H9 (cell line): Measurements from ENCODE around the gene OPN5. TPM values are rescaled to one million over a fixed set of nuclear protein-coding genes. Genes with fewer than 3 reads are reported as not detected.

Experiments
- DNase-seq: peaks from one replicate; pipeline ENCODE4 v3.0.0-alpha.2; 2017
- H2AFZ ChIP-seq: one replicate; pipeline ENCODE4 v1.6.1; 2013; ENCODE audit warnings: mild to moderate bottlenecking, low read length, control low read depth, moderate library complexity
- H2AK5ac ChIP-seq: 2 replicates; pipeline ENCODE4 v1.6.1; 2013; ENCODE audit warnings: low read length, control low read depth, mixed read lengths; ENCODE audit not compliant: insufficient read length
- H2BK120ac ChIP-seq: one replicate; pipeline ENCODE4 v1.6.1; 2013; ENCODE audit warnings: low read depth, mild to moderate bottlenecking, low read length, control low read depth, inconsistent platforms; ENCODE audit not compliant: poor library complexity, severe bottlenecking
- H2BK12ac ChIP-seq: 2 replicates; pipeline ENCODE4 v1.6.1; 2013; ENCODE audit warnings: low read length, control low read depth, mixed read lengths, low read depth; ENCODE audit not compliant: insufficient read length
- H2BK15ac ChIP-seq: 2 replicates; pipeline ENCODE4 v1.6.1; 2013; ENCODE audit warnings: low read depth, low read length, control low read depth
- H2BK20ac ChIP-seq: one replicate; pipeline ENCODE4 v1.6.1; 2013; ENCODE audit warnings: low read depth, mild to moderate bottlenecking, low read length, control low read depth, inconsistent platforms; ENCODE audit not compliant: poor library complexity, severe bottlenecking
- H2BK5ac ChIP-seq: 2 replicates; pipeline ENCODE4 v1.6.1; 2013; ENCODE audit warnings: low read length, control low read depth, mixed read lengths; ENCODE audit not compliant: insufficient read length
- H3K14ac ChIP-seq: 2 replicates; pipeline ENCODE4 v1.6.1; 2013; ENCODE audit warnings: low read length, control low read depth; ENCODE audit not compliant: insufficient read depth
- H3K18ac ChIP-seq: 2 replicates; pipeline ENCODE4 v1.6.1; 2013; ENCODE audit warnings: low read depth, mild to moderate bottlenecking, mixed read lengths, low read length, control low read depth; ENCODE audit not compliant: insufficient read length
- H3K23ac ChIP-seq: 2 replicates; pipeline ENCODE4 v1.6.1; 2013; ENCODE audit warnings: low read length, control low read depth, mixed read lengths, low read depth; ENCODE audit not compliant: insufficient read length
- H3K23me2 ChIP-seq: 2 replicates; pipeline ENCODE4 v1.6.1; 2013; ENCODE audit warnings: low read depth, mild to moderate bottlenecking, mixed read lengths, low read length, control low read depth; ENCODE audit not compliant: insufficient read length, poor library complexity, severe bottlenecking
- H3K27ac ChIP-seq: 2 replicates; pipeline ENCODE4 v1.5.1; 2013; ENCODE audit warnings: low read length, control low read depth, mixed read lengths, low read depth; ENCODE audit not compliant: insufficient read length
- H3K27me3 ChIP-seq: 2 replicates; pipeline ENCODE4 v1.6.1; 2013; ENCODE audit warnings: low read length, control low read depth, inconsistent platforms; ENCODE audit not compliant: insufficient read depth
- H3K4ac ChIP-seq: 2 replicates; pipeline ENCODE4 v1.6.1; 2013; ENCODE audit warnings: low read depth, mild to moderate bottlenecking, control low read depth, inconsistent platforms, low read length, moderate library complexity
- H3K4me1 ChIP-seq: 2 replicates; pipeline ENCODE4 v1.6.1; 2013; ENCODE audit warnings: low read length, control low read depth, inconsistent platforms; ENCODE audit not compliant: insufficient read depth
- H3K4me2 ChIP-seq: 2 replicates; pipeline ENCODE4 v1.6.1; 2013; ENCODE audit warnings: low read length, control low read depth, mixed read lengths; ENCODE audit not compliant: insufficient read length, insufficient read depth
- H3K56ac ChIP-seq: 2 replicates; pipeline ENCODE4 v1.6.1; 2013; ENCODE audit warnings: low read depth, mild to moderate bottlenecking, mixed read lengths, low read length, control low read depth; ENCODE audit not compliant: insufficient read length
- H3K79me1 ChIP-seq: 2 replicates; pipeline ENCODE4 v1.6.1; 2013; ENCODE audit warnings: low read depth, mild to moderate bottlenecking, moderate library complexity, low read length, control low read depth, inconsistent platforms; ENCODE audit not compliant: insufficient read depth, poor library complexity, severe bottlenecking
- H3K79me2 ChIP-seq: 2 replicates; pipeline ENCODE4 v1.6.1; 2013; ENCODE audit warnings: low read length, control low read depth, inconsistent platforms; ENCODE audit not compliant: insufficient read depth
- H3K9ac ChIP-seq: 2 replicates; pipeline ENCODE4 v1.6.1; 2013; ENCODE audit warnings: low read length, control low read depth, mixed read lengths; ENCODE audit not compliant: insufficient read length; ENCODE audit errors: extremely low read depth
- H3K9me3 ChIP-seq: one replicate; pipeline ENCODE4 v1.6.1; 2013; ENCODE audit warnings: low read depth, low read length, inconsistent platforms; ENCODE audit not compliant: control insufficient read depth
- H3T11ph ChIP-seq: one replicate; pipeline ENCODE4 v1.6.1; 2013; ENCODE audit warnings: mild to moderate bottlenecking, low read length, control low read depth, inconsistent platforms
- H4K20me1 ChIP-seq: one replicate; pipeline ENCODE4 v1.6.1; 2013; ENCODE audit not compliant: control insufficient read depth, insufficient read length, insufficient read depth
- H4K5ac ChIP-seq: 2 replicates; pipeline ENCODE4 v1.6.1; 2013; ENCODE audit warnings: low read depth, mild to moderate bottlenecking, mixed read lengths, low read length, control low read depth; ENCODE audit not compliant: insufficient read length
- H4K8ac ChIP-seq: replicated peaks from 2 replicates; pipeline ENCODE4 v1.6.1; 2013; ENCODE audit warnings: low read length, control low read depth, mixed read lengths, low read depth; ENCODE audit not compliant: insufficient read length
- H4K91ac ChIP-seq: 2 replicates; pipeline ENCODE4 v1.6.1; 2013; ENCODE audit warnings: low read depth, mild to moderate bottlenecking, moderate library complexity, mixed read lengths, low read length, control low read depth; ENCODE audit not compliant: insufficient read length
- H3K27ac Mint-ChIP-seq, 3 experiments: 2 replicates in 2 of 3; 3 replicates in 1 of 3; pipeline ENCODE4 v1.8.0; 2020 to 2021; ENCODE audit warnings: mixed read lengths in 3 of 3, mild to moderate bottlenecking in 1 of 3, moderate library complexity in 1 of 3
- H3K27me3 Mint-ChIP-seq: 2 replicates; pipeline ENCODE4 v1.8.0; 2021; ENCODE audit warnings: low read depth, mild to moderate bottlenecking, moderate library complexity, mixed read lengths
- H3K36me3 Mint-ChIP-seq, 3 experiments: 2 replicates in 2 of 3; 3 replicates in 1 of 3; pipeline ENCODE4 v1.8.0; 2020 to 2021; ENCODE audit warnings: low read depth in 3 of 3, mixed read lengths in 3 of 3; ENCODE audit not compliant: insufficient read depth in 1 of 3
- H3K4me1 Mint-ChIP-seq, 2 experiments: 2 replicates each; pipeline ENCODE4 v1.8.0; 2020; ENCODE audit warnings: mixed read lengths in 2 of 2
- H3K4me3 Mint-ChIP-seq, 2 experiments: 2 replicates in 1 of 2; 3 replicates in 1 of 2; pipeline ENCODE4 v1.8.0; 2020 to 2021; ENCODE audit warnings: mild to moderate bottlenecking in 2 of 2, mixed read lengths in 2 of 2, moderate library complexity in 1 of 2
- H3K9me3 Mint-ChIP-seq, 2 experiments: 2 replicates in 1 of 2; 3 replicates in 1 of 2; pipeline ENCODE4 v1.8.0; 2020; ENCODE audit warnings: mild to moderate bottlenecking in 2 of 2, mixed read lengths in 2 of 2, moderate library complexity in 1 of 2
- CTCF ChIP-seq: fragments of 200-600 bp; sonication (generic); conservative IDR thresholded peaks from 3 replicates; pipeline ENCODE4 v1.8.0; 2021; ENCODE audit warnings: antibody characterized with exemption, mild to moderate bottlenecking
- WGBS: extraction: QIAGEN DNeasy Blood & Tissue Kit; methylation state at CpG from one replicate; pipeline ENCODE4 v1.1.7; 2013; ENCODE audit warnings: missing lambda C conversion rate, low lambda C conversion rate, mixed read lengths; ENCODE audit not compliant: insufficient read length; ENCODE audit errors: extremely low coverage; 5-methylcytosine and 5-hydroxymethylcytosine counted together
- total RNA-seq: library from RNA; stranded (reverse); gene quantifications from 2 replicates; pipeline ENCODE4 v1.2.1, GENCODE V29; 2021

Gene OPN5
- total RNA-seq, 1 experiment from 2014 or later, result not detected

- no peak overlapping the region for H3T11ph ChIP-seq
- no peak for DNase-seq
- H3K18ac ChIP-seq, result no peak overlapping the region
- no peak overlapping the region for H2BK15ac ChIP-seq
- no peaks in the 10 kb centered on the region for H3K27me3 ChIP-seq
- H3K27ac ChIP-seq, result peak overlapping the region; percentile 59
- H3K23ac ChIP-seq, result no peak overlapping the region
- no CpG with 5 or more reads among the region's 4 CpGs for WGBS
- no peak overlapping the region for H3K9ac ChIP-seq
- H2BK12ac ChIP-seq, result no peak overlapping the region
- H3K23me2 ChIP-seq, result no peaks in the 10 kb centered on the region
- H4K91ac ChIP-seq, result no peak overlapping the region
- no peak overlapping the region for H3K14ac ChIP-seq
- no peak overlapping the region for H2BK120ac ChIP-seq
- Mint-ChIP-seq H3K4me3 (peak overlapping the region; percentile 5 to 45; a peak in 4 of 5 replicates), H3K27me3 (no peaks in the 10 kb centered on the region), H3K9me3 (no peaks in the 10 kb centered on the region), H3K36me3 (no peaks in the 10 kb centered on the region), H3K27ac (peak overlapping the region; percentile 62 to 97 (median 94)), H3K4me1 (peaks cover 37 to 43% of the 10 kb centered on the region in 2 experiments)
- no peak overlapping the region for H3K56ac ChIP-seq
- peak overlapping the region; percentile 38 for H3K4me2 ChIP-seq
- no peaks in the 10 kb centered on the region for H3K79me2 ChIP-seq
- no peaks in the 10 kb centered on the region for H4K20me1 ChIP-seq
- peaks cover 4% of the 10 kb centered on the region for H3K4me1 ChIP-seq
- no peak overlapping the region for H2AK5ac ChIP-seq
- no peak overlapping the region for H4K5ac ChIP-seq
- TF ChIP-seq CTCF, result no peak
- H3K4ac ChIP-seq, result no peak overlapping the region
- H4K8ac ChIP-seq, result no peak overlapping the region
- no peak overlapping the region for H2BK5ac ChIP-seq
- H2AFZ ChIP-seq, result no peak overlapping the region
- no peaks in the 10 kb centered on the region for H3K79me1 ChIP-seq
- H3K9me3 ChIP-seq, result no peaks in the 10 kb centered on the region
- H2BK20ac ChIP-seq, result no peak overlapping the region
Observed at GRCh38 chr6:47734831-47735481, 46.9 kb upstream of the OPN5 start.
